Muscle of leg (tissue), 16 donors: ENCODE measurements around the gene MAK. TPM values are rescaled to one million over a fixed set of nuclear protein-coding genes. Genes with fewer than 3 reads are reported as not detected.
A peak's percentile ranks its signal among the peaks of the same experiment; 100 is the strongest.
"Not testable (repeated sequence)": the region's sequence is repeated elsewhere in the genome, so short reads cannot be mapped to it uniquely, and the experiment has no call there.

ENCODE experiments used
- DNase-seq: peaks from one replicate; pipeline ENCODE4 v3.0.0; 2013
- H3K27ac ChIP-seq: one replicate; pipeline ENCODE4 v1.5.1; 2013; ENCODE audit warnings: mild to moderate bottlenecking, low read length, control low read depth
- H3K27me3 ChIP-seq: one replicate; pipeline ENCODE4 v1.6.1; 2013; ENCODE audit warnings: low read length; ENCODE audit not compliant: control insufficient read depth, insufficient read depth
- H3K36me3 ChIP-seq: one replicate; pipeline ENCODE4 v1.6.1; 2013; ENCODE audit warnings: low read length; ENCODE audit not compliant: control insufficient read depth, insufficient read depth
- H3K4me1 ChIP-seq: one replicate; pipeline ENCODE4 v1.6.1; 2013; ENCODE audit warnings: low read length; ENCODE audit not compliant: control insufficient read depth, insufficient read depth
- H3K4me3 ChIP-seq: one replicate; pipeline ENCODE4 v1.5.1; 2013; ENCODE audit warnings: low read length, control low read depth
- H3K9me3 ChIP-seq: replicated peaks from 2 replicates; pipeline ENCODE4 v1.6.1; 2013; ENCODE audit warnings: low read depth, low read length; ENCODE audit not compliant: control insufficient read depth
- WGBS: methylation state at CpG from one replicate; pipeline ENCODE4 v1.1.5; 2013; ENCODE audit warnings: missing lambda C conversion rate; ENCODE audit not compliant: insufficient coverage; 5-methylcytosine and 5-hydroxymethylcytosine counted together
- long read RNA-seq, 11 donors: transcript quantifications; one replicate each; lab custom pipeline, GENCODE V29; 2026
- polyA plus RNA-seq, 8 donors: library from polyadenylated mRNA; unstranded; fragments of 120-200 nt; gene quantifications; one replicate each; pipeline versions ENCODE4 v1.2.1 to v1.2.3, GENCODE V29; 2013; ENCODE audit warnings: inconsistent platforms in 1 of 8, low replicate concordance in 1 of 8; ENCODE audit not compliant: insufficient read length in 8 of 8, insufficient read depth in 1 of 8
- total RNA-seq: library from RNA; stranded (reverse); fragments of 120-200 nt; gene quantifications from one replicate; pipeline ENCODE4 v1.2.4, GENCODE V29; 2013

MAK gene, protein sequence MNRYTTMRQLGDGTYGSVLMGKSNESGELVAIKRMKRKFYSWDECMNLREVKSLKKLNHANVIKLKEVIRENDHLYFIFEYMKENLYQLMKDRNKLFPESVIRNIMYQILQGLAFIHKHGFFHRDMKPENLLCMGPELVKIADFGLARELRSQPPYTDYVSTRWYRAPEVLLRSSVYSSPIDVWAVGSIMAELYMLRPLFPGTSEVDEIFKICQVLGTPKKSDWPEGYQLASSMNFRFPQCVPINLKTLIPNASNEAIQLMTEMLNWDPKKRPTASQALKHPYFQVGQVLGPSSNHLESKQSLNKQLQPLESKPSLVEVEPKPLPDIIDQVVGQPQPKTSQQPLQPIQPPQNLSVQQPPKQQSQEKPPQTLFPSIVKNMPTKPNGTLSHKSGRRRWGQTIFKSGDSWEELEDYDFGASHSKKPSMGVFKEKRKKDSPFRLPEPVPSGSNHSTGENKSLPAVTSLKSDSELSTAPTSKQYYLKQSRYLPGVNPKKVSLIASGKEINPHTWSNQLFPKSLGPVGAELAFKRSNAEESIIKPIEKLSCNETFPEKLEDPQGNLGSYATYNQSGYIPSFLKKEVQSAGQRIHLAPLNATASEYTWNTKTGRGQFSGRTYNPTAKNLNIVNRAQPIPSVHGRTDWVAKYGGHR
- total RNA-seq (0.04 TPM), polyA plus RNA-seq (under 1 TPM; 0.23 to 0.65 (median 0.26) TPM)
- long read RNA-seq, donor 1, result 0 reads
- long read RNA-seq, donor 2, result 0 reads
- long read RNA-seq, donor 3, result 0 reads
- long read RNA-seq, donor 4, result 0 reads
- long read RNA-seq, donor 5, result 0 reads
- long read RNA-seq, donor 6, result 0 reads
- long read RNA-seq, donor 7, result 0 reads
- long read RNA-seq, donor 8, result 0 reads
- long read RNA-seq, donor 9, result 0 reads
- long read RNA-seq, donor 10, result 0 reads
- long read RNA-seq, donor 11, result 0 reads

GRCh38 chr6:10837995-10838793 is at the start of gene MAK:
TSS of gene MAK (minus strand) at chr6:10838539. CDS start at chr6:10830648, 7,891 bp downstream.
- Histone ChIP-seq H3K36me3 (no peaks in the 10 kb centered on the region), H3K27me3 (peaks cover 36% of the 10 kb centered on the region), H3K9me3 (no peaks in the 10 kb centered on the region), H3K4me1 (peaks cover 8% of the 10 kb centered on the region), H3K27ac (peak within 1 kb of the TSS; percentile 44), H3K4me3 (peak within 1 kb of the TSS; percentile 62)
- DNase-seq, result peak; percentile 88
- WGBS, result under 1% methylated on average over 32 of the region's 53 CpGs

DNA sequence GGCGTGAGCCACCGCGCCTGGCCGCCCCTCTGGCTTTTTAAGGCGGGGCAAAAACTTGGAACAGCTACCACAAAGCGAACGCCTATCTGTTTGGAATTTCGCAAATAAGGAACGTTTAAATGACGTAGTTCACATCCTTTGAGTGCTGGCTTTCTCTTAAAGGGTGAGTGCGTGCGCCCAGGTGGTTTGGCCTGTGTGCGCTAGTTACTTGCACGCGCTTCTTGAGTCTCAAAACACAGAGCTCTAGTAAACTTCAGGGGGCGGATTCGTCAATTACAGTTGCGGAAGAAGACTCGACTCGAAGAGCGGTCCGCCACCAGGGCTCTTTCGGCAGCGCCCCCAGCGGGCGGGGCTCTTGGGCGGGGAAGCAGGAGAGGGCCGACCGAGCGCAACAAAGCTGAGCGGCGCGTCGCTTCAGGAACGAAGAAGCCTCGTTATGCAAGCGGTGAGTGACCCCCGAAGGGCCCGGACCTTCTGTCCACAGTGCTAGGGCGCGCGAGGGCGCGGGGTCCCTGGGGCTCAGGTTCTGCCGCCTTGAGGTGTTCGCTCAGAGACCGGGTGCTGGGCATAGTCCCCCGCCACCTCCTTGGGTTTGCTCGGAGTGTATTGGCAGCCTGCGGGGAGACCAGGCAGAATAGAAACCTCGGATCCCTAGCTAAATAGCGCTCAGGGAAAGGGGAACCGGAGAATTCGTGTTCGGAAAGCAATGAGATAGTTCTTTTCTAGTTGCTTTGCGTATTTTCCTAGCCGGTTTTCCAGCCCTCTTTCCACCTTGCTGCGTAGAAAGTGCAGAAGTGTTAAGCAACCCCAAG is 48.6 kb upstream of the MAK start, which contains the start of gene SYCP2L:
SYCP2L (plus strand) TSS at position 362 of the 812 bp plus-strand sequence; CDS start at position 437, 75 bp downstream.
- H3K27me3 ChIP-seq, result peaks cover 55% of the 10 kb centered on the region
- DNase-seq, result peak; percentile 76
- WGBS, result under 1% methylated on average over 57 of the region's 58 CpGs

GRCh38 chr6:10886365-10886690 is 48.0 kb upstream of the MAK start:
- 13% methylated on average over 8 of the region's 11 CpGs for WGBS
- Histone ChIP-seq H3K4me3 (peak overlapping the region; percentile 52), H3K4me1 (peaks cover 15% of the 10 kb centered on the region), H3K27me3 (peaks cover 60% of the 10 kb centered on the region)
- not testable (repeated sequence) for H3K36me3 ChIP-seq, DNase-seq, H3K9me3 ChIP-seq, H3K27ac ChIP-seq

More for the DNA sequence above, 48.6 kb upstream of the MAK start, which contains the start of gene SYCP2L:
- Histone ChIP-seq H3K9me3 (no peaks in the 10 kb centered on the region), H3K27ac (no peak within 1 kb of the TSS), H3K36me3 (no peaks in the 10 kb centered on the region), H3K4me1 (peaks cover 15% of the 10 kb centered on the region), H3K4me3 (peak within 1 kb of the TSS; percentile 52)

DNA sequence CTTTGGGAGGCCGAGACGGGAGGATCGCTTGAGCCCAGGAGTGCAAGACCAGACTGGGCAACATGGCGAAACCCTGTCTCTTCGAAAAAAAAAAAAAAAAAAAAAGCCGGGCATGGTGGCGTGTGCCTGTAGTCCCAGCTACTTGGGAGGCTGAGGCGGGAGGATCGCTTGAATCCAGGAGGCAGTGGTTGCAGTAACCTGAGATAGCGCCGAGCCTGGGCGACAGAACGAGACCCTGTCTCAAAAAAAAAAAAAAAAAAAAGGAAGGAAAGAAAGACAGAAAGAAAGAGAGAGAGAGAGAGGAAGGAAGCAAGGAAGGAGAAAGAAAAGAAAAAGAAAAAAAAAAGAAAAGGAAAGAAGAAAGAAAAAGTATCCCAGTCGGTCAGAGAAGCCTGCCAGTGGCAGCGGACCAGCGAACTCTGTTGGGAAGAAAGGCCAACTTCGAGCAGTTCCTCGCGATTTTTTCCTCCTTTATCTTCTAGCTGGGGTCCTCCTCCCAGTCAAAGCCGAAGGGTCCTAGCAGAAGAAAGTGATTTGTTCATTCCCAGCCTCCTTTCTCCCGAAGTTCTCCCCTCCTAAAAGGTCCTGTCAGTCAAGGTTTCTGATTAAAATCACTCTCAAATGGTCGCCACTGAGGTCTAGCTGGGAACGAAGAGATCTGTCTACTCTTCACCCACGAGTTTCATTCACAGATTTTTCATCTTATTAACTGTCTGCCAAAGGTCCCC is 46.1 kb upstream of the MAK start:
- H3K9me3 ChIP-seq, result no peaks in the 10 kb centered on the region
- H3K27me3 ChIP-seq, result peaks cover 78% of the 10 kb centered on the region
- no peak for DNase-seq
- no peak overlapping the region for H3K4me3 ChIP-seq
- no peaks in the 10 kb centered on the region for H3K36me3 ChIP-seq
- peaks cover 15% of the 10 kb centered on the region for H3K4me1 ChIP-seq
- 11% methylated on average over 15 of the region's 24 CpGs for WGBS
- H3K27ac ChIP-seq, result no peak overlapping the region

DNA sequence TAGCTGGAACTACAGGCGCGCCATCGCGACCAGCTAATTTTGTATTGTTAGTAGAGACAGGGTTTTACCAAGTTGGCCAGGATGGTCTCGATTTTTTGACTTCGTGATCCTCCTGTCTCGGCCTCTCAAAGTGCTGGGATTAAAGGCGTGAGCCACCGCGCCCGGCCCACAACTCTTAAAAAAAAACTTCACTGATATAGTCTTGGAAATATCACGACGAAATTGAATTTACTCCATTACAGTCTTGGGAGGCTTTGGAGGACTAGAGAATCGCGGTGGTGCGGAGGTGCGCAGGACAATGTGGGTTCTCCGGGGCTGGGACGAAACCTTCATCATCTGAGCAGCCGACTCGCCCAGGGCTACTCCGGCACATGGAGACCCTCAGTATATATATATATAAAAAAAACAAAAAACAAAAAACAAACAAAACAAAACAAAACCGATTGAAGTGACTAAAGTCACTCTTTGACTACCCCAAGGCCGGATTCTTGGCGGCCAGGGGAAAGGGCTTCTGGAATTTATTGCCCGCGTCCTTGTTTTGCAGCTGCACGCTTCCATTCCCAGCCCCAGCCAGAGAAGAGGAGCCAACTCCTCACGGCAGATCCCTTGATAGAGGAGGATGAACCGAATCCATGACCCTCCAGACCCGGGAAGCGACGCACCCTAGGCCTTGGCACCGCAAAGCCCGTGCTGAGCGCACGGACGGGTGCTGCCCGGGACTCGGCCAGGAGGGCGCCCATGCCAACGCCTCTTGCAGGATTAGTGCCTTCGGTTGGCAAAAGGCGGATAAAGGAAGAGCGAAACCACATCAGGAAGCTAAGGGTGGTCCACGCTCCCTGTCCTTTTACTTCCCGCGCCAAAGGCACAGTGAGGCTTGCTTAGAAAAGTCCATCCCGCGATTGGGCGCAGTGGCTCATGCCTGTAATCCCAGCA is 45.2 kb upstream of the MAK start:
- peaks cover 15% of the 10 kb centered on the region for H3K4me1 ChIP-seq
- H3K27ac ChIP-seq, result no peak overlapping the region
- H3K9me3 ChIP-seq, result no peaks in the 10 kb centered on the region
- DNase-seq, result no peak
- peaks cover 78% of the 10 kb centered on the region for H3K27me3 ChIP-seq
- H3K4me3 ChIP-seq, result no peak overlapping the region
- no peaks in the 10 kb centered on the region for H3K36me3 ChIP-seq
- 4% methylated on average over 27 of the region's 51 CpGs for WGBS

DNA sequence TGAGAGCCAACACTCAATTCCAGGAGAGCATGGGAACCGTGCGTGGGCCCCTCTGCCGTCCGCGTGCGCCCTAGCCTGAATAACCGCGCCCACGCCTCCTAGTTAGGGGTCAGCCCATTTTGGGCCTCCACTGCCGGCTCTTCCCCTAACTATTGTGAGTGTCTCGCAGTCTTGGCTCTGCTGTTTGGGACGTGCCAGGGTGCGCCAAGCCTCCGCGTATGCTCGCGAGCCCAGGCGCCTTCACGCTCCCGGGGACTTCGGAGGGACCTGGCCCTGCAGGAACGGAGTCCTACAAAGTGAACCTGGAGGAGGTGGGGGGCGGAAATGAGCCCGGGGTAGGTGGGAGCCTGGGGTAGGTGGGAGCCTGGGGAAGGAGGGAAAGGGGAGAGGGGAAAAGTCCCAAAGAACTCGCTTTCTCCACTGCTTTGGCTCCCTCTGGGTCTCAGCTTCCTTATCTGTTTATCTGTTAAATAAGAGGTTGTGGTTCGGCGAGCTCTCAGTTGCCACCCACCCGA is 44.4 kb upstream of the MAK start:
- no peak overlapping the region for H3K4me3 ChIP-seq
- H3K9me3 ChIP-seq, result no peaks in the 10 kb centered on the region
- WGBS, result 2% methylated on average over 22 of the region's 28 CpGs
- H3K4me1 ChIP-seq, result peaks cover 15% of the 10 kb centered on the region
- no peak for DNase-seq
- H3K27me3 ChIP-seq, result peaks cover 72% of the 10 kb centered on the region
- no peaks in the 10 kb centered on the region for H3K36me3 ChIP-seq
- H3K27ac ChIP-seq, result no peak overlapping the region

GRCh38 chr6:10882253-10882630 is 43.9 kb upstream of the MAK start:
- 12% methylated on average over 14 of the region's 14 CpGs for WGBS
- not testable (repeated sequence) for H3K36me3 ChIP-seq, H3K4me3 ChIP-seq, H3K27ac ChIP-seq, DNase-seq, H3K9me3 ChIP-seq
- peaks cover 15% of the 10 kb centered on the region for H3K4me1 ChIP-seq
- peaks cover 67% of the 10 kb centered on the region for H3K27me3 ChIP-seq

DNA sequence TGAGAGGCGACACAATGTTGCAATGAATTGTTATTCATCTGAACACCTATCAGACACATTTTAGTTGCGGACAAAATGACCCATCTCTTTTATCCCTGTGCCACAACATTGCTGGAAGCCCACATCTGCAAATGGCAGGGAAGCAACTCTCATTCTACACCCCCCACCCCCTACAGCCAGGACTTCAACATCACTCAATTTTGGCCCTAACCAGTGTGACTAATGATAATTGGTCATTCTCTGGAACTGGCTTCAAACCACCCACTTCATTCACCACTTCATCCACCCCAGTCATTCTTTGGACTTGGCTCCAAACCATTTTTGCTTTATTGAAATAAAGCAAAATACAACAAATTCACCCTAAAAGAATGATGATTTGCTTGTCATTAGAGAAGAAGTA is 42.0 kb upstream of the MAK start:
- peaks cover 53% of the 10 kb centered on the region for H3K27me3 ChIP-seq

More for the DNA sequence above, 42.0 kb upstream of the MAK start:
- Histone ChIP-seq H3K36me3 (no peaks in the 10 kb centered on the region), H3K9me3 (no peaks in the 10 kb centered on the region), H3K4me1 (peaks cover 11% of the 10 kb centered on the region), H3K4me3 (no peak overlapping the region), H3K27ac (no peak overlapping the region)
- no peak for DNase-seq
- WGBS, result 94% methylated on average over 2 of the region's 2 CpGs
